ENCODE results near the gene DAZ4. TPM values are rescaled to one million over a fixed set of nuclear protein-coding genes. Genes with fewer than 3 reads are reported as not detected.
"Not testable (repeated sequence)": the region's sequence is repeated elsewhere in the genome, so short reads cannot be mapped to it uniquely, and the experiment has no call there.

The DAZ4 gene, protein sequence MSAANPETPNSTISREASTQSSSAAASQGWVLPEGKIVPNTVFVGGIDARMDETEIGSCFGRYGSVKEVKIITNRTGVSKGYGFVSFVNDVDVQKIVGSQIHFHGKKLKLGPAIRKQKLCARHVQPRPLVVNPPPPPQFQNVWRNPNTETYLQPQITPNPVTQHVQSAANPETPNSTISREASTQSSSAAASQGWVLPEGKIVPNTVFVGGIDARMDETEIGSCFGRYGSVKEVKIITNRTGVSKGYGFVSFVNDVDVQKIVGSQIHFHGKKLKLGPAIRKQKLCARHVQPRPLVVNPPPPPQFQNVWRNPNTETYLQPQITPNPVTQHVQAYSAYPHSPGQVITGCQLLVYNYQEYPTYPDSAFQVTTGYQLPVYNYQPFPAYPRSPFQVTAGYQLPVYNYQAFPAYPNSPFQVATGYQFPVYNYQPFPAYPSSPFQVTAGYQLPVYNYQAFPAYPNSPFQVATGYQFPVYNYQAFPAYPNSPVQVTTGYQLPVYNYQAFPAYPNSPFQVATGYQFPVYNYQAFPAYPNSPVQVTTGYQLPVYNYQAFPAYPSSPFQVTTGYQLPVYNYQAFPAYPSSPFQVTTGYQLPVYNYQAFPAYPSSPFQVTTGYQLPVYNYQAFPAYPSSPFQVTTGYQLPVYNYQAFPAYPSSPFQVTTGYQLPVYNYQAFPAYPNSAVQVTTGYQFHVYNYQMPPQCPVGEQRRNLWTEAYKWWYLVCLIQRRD
- not detected in 2 replicates for total RNA-seq (2014; rRNA removed; shearing (Covaris generic); ENCODE audit: low replicate concordance)

DNA sequence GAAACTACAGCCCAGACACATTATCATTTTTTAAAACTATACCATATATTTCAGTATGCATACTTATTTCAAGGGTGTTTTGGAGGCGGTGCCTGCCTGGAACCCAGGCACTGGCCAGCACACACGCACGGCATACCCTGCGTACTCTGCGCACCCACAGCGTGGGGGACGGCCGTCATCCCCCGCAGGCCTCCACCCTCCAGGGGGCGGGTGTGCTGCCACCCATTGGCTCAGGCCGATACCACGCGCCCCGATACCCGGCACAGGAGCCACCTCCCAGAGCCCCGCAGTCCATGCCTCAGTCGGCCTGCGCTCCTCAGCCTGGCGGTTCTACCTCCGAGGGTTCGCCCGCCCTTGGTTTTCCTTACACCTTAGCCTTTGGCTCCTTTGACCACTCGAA lies at the start of gene DAZ4:
Gene DAZ4 (plus strand): TSS at position 301 of the 400 bp plus-strand sequence. CDS start 208 bp downstream, outside the sequence.
- H3K4me3 ChIP-seq (ENCODE audit: low read length); H3K4me2 ChIP-seq (ENCODE audit: low read depth, low read length, poor library complexity, severe bottlenecking); H3K36me3 ChIP-seq (ENCODE audit: insufficient read depth, low read length); H3K9me3 ChIP-seq (ENCODE audit: low read length); H3K27ac ChIP-seq (ENCODE audit: low read length); H3K4me1 ChIP-seq (ENCODE audit: low read length); H3K9ac ChIP-seq (ENCODE audit: low read length); H4K20me1 ChIP-seq (ENCODE audit: insufficient read depth, low read depth, low read length); H3K9me2 ChIP-seq (replicated peaks; ENCODE audit: insufficient read depth, low read length); H3K27me3 ChIP-seq (ENCODE audit: low read length); H2AFZ ChIP-seq (ENCODE audit: low read length); DNase-seq; H3K79me2 ChIP-seq (ENCODE audit: low read length): not testable (repeated sequence)

- DNase-seq; H3K36me3 ChIP-seq (ENCODE audit: insufficient read depth, low read length); H3K79me2 ChIP-seq (ENCODE audit: low read length); H3K9me3 ChIP-seq (ENCODE audit: low read length); H3K4me1 ChIP-seq (ENCODE audit: low read length); H3K4me2 ChIP-seq (ENCODE audit: low read depth, low read length, poor library complexity, severe bottlenecking); H3K27me3 ChIP-seq (ENCODE audit: low read length); H2AFZ ChIP-seq (ENCODE audit: low read length); H4K20me1 ChIP-seq (ENCODE audit: insufficient read depth, low read depth, low read length); H3K4me3 ChIP-seq (ENCODE audit: low read length); H3K9me2 ChIP-seq (replicated peaks; ENCODE audit: insufficient read depth, low read length); H3K27ac ChIP-seq (ENCODE audit: low read length); H3K9ac ChIP-seq (ENCODE audit: low read length): not testable (repeated sequence)
These were observed 20.4 kb upstream of the DAZ4 start, which contains the start of gene DAZ3 for GRCh38 chrY:24813293-24813692. Gene DAZ3, minus strand, starts transcription at chrY:24813393. Its CDS starts 208 bp downstream, at chrY:24813185.

DNA sequence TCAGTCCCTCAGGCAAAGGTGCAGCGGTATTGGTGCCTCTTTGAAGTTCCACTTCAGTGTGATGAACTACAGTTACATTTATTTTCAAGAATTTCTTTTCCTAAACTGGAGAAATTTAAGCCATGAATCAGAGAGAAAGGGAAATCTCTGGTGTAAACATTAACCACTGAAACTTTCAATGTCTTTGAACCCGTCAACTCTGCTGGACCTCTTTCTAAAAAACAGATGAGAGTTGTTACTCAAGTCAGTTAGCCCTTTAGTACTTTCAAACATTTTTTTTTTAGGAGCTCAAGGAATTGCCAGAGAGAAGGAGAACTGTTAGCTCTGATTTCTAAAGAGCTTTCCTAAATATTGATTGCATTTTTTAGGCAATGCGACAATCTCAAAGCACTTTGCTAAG lies 11.9 kb upstream of the DAZ4 start:
- H3K27me3 ChIP-seq (ENCODE audit: low read length); H2AFZ ChIP-seq (ENCODE audit: low read length); H3K4me2 ChIP-seq (ENCODE audit: low read depth, low read length, poor library complexity, severe bottlenecking); H3K4me3 ChIP-seq (ENCODE audit: low read length); H3K4me1 ChIP-seq (ENCODE audit: low read length); H3K9me2 ChIP-seq (replicated peaks; ENCODE audit: insufficient read depth, low read length); H3K27ac ChIP-seq (ENCODE audit: low read length); H4K20me1 ChIP-seq (ENCODE audit: insufficient read depth, low read depth, low read length); H3K9me3 ChIP-seq (ENCODE audit: low read length); DNase-seq; H3K79me2 ChIP-seq (ENCODE audit: low read length); H3K36me3 ChIP-seq (ENCODE audit: insufficient read depth, low read length); H3K9ac ChIP-seq (ENCODE audit: low read length): not testable (repeated sequence)

DNA sequence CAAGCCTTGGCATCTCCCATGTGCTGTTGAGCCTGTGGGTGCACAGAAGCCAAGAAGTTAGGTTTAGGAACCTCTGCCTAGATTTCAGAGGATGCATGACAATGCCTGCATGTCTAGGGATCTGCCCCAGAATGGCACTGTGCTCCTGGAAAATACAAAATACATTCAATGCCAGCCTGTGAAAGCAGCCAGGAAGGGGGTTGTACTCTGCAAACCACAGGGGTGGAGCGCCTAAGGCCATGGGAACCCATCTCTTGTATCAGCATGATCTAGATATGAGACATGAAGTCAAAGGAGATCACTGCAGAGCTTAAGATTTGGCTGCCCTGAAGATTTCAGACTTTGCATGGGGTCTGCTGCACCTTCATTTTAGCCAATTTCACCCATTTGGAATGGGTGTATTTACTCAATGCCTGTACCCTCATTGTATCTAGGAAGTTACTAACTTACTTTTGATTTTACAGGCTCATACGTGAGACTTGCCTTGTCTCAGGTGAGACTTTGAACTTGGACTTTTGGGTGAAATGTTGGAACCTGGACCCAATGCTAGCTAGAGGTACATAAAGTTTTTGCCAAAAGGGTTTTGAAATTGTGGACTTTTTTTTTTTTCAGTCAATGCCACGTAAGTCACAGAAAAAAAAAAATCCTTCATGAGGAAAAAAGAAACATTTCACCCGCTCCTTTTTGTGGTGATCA lies 9.4 kb upstream of the DAZ4 start:
- H3K27me3 ChIP-seq (ENCODE audit: low read length); H4K20me1 ChIP-seq (ENCODE audit: insufficient read depth, low read depth, low read length); DNase-seq; H3K9me2 ChIP-seq (replicated peaks; ENCODE audit: insufficient read depth, low read length); H2AFZ ChIP-seq (ENCODE audit: low read length); H3K4me3 ChIP-seq (ENCODE audit: low read length); H3K9ac ChIP-seq (ENCODE audit: low read length); H3K9me3 ChIP-seq (ENCODE audit: low read length); H3K79me2 ChIP-seq (ENCODE audit: low read length); H3K27ac ChIP-seq (ENCODE audit: low read length); H3K36me3 ChIP-seq (ENCODE audit: insufficient read depth, low read length); H3K4me1 ChIP-seq (ENCODE audit: low read length); H3K4me2 ChIP-seq (ENCODE audit: low read depth, low read length, poor library complexity, severe bottlenecking): not testable (repeated sequence)

DNA sequence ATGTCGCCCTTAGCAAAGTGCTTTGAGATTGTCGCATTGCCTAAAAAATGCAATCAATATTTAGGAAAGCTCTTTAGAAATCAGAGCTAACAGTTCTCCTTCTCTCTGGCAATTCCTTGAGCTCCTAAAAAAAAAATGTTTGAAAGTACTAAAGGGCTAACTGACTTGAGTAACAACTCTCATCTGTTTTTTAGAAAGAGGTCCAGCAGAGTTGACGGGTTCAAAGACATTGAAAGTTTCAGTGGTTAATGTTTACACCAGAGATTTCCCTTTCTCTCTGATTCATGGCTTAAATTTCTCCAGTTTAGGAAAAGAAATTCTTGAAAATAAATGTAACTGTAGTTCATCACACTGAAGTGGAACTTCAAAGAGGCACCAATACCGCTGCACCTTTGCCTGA lies 8.7 kb upstream of the DAZ4 start:
- not testable (repeated sequence) for H3K4me3 ChIP-seq (ENCODE audit: low read length); H4K20me1 ChIP-seq (ENCODE audit: insufficient read depth, low read depth, low read length); H3K9me2 ChIP-seq (replicated peaks; ENCODE audit: insufficient read depth, low read length); H3K27ac ChIP-seq (ENCODE audit: low read length); H3K27me3 ChIP-seq (ENCODE audit: low read length); H3K9me3 ChIP-seq (ENCODE audit: low read length); H3K36me3 ChIP-seq (ENCODE audit: insufficient read depth, low read length); H2AFZ ChIP-seq (ENCODE audit: low read length); H3K79me2 ChIP-seq (ENCODE audit: low read length); H3K4me1 ChIP-seq (ENCODE audit: low read length); H3K4me2 ChIP-seq (ENCODE audit: low read depth, low read length, poor library complexity, severe bottlenecking); DNase-seq; H3K9ac ChIP-seq (ENCODE audit: low read length)

Other genes with a start within 250 kb of the DAZ4 start
- gene BPY2B, start 215.9 kb upstream of the DAZ4 start, total RNA-seq (2014; rRNA removed; shearing (Covaris generic); ENCODE audit: low replicate concordance): not detected in 2 replicates
- not detected in 2 replicates for gene DAZ3, start 20.5 kb upstream of the DAZ4 start, total RNA-seq (2014; rRNA removed; shearing (Covaris generic); ENCODE audit: low replicate concordance)
- not detected in 2 replicates for gene BPY2C, start 218.2 kb downstream of the DAZ4 start, total RNA-seq (2014; rRNA removed; shearing (Covaris generic); ENCODE audit: low replicate concordance)